Upper lobe of left lung (tissue), 6 donors: ENCODE results near the gene HAND2. TPM values are rescaled to one million over a fixed set of nuclear protein-coding genes. Genes with fewer than 3 reads are reported as not detected.
A peak's percentile ranks its signal among the peaks of the same experiment; 100 is the strongest.

ENCODE experiments used
- ATAC-seq, 2 donors: fragments of 200-7000 bp; cut with Tn5 transposase; one replicate each; pipeline ENCODE4 v1.9.1; 2022; ENCODE audit warnings: mild to moderate bottlenecking in 2 of 2, moderate library complexity in 2 of 2; ENCODE audit not compliant: low FRiP score in 2 of 2
- DNase-seq, 2 donors: peaks; one replicate each; pipeline ENCODE4 v3.0.0-alpha.2; 2019 to 2020
- H3K27ac ChIP-seq, 4 donors: fragments of 200-600 bp; sonication (generic); one replicate each; pipeline ENCODE4 v1.5.1; 2016 to 2019
- H3K27me3 ChIP-seq, 4 donors: fragments of 200-600 bp; sonication (generic); one replicate each; pipeline ENCODE4 v1.5.1; 2017 to 2019
- H3K36me3 ChIP-seq, 4 donors: fragments of 200-600 bp; sonication (generic); one replicate each; pipeline ENCODE4 v1.5.1; 2016 to 2019
- H3K4me1 ChIP-seq, 4 donors: fragments of 200-600 bp; sonication (generic); one replicate each; pipeline ENCODE4 v1.5.1; 2018 to 2019
- H3K4me3 ChIP-seq, 4 donors: fragments of 200-600 bp; sonication (generic); one replicate each; pipeline ENCODE4 v1.5.1; 2017 to 2019; ENCODE audit warnings: mild to moderate bottlenecking in 2 of 4, moderate library complexity in 1 of 4
- H3K9me3 ChIP-seq, 4 donors: fragments of 200-600 bp; sonication (generic); one replicate each; pipeline ENCODE4 v1.5.1; 2018 to 2019
- EP300 ChIP-seq, 4 donors: sonication (generic); formaldehyde crosslinking; IDR thresholded peaks; one replicate each; pipeline ENCODE4 v1.5.1; 2017; ENCODE audit warnings: antibody characterized with exemption in 4 of 4, control low read depth in 2 of 4
- POLR2A ChIP-seq, 4 donors: fragments of 450-650 bp; IDR thresholded peaks; one replicate each; pipeline ENCODE4 v1.5.1; 2016 to 2017; ENCODE audit warnings: antibody characterized with exemption in 4 of 4, mild to moderate bottlenecking in 2 of 4
- POLR2AphosphoS5 ChIP-seq, 2 donors: sonication (generic); formaldehyde crosslinking; IDR thresholded peaks; one replicate each; pipeline ENCODE4 v1.5.1; 2017; ENCODE audit warnings: antibody characterized with exemption in 2 of 2
- WGBS, 2 donors: methylation state at CpG; one replicate each; pipeline ENCODE4 v1.1.5; 2017 to 2018; 5-methylcytosine and 5-hydroxymethylcytosine counted together
- total RNA-seq, 6 donors: library from RNA; depleted of rRNA in 4 of 6; stranded (reverse); fragments of >200 nt in 4 of 6; gene quantifications; one replicate each; pipeline versions ENCODE4 v1.1.0 to v1.2.1, GENCODE V29; 2016 to 2021
- TF ChIP-seq, protein P1 (sequence below), 6 experiments: fragments of 450-650 bp in 4 of 6; fragments of 200-600 bp in 2 of 6; sonication (generic) in 2 of 6; IDR thresholded peaks; one replicate each; pipeline ENCODE4 v1.5.1; 2016 to 2019; ENCODE audit warnings: antibody characterized with exemption in 6 of 6
- donor health status: DM: no; HTN: no; CAD: no; lungs with moderate emphysema.
- donor health status: DM: no; HTN: yes; CAD: no; lungs with severe emphysema.

HAND2 gene
- total RNA-seq, 6 donors from 2014 or later, result 0.20 to 3.0 (median 0.39) TPM; not detected in 2

DNA sequence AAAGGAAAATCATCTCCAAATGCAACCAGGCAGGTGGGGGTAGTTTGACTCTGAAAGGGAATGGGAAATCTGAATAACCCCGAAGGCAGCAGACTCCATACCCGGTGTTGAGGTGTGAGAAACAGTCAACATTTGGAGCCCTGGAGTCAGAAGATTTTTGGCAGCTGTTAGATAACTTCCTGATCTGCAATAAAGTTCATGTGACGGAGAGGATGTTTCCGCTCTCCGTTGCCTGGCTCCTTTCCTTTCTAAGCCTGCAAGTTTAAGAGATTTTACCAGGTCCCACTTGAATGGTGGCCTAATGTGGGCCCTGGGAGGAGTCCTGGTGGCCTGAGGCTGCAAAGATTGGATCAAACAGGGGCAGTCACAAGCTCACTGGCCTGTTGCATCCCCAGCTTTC lies 27.7 kb downstream of the HAND2 start:
- Histone ChIP-seq H3K27ac (no peak overlapping the region), H3K36me3 (no peaks in the 10 kb centered on the region), H3K4me3 (no peak overlapping the region), H3K4me1 (peaks cover 0 to 23% (median 15%) of the 10 kb centered on the region in 4 donors), H3K9me3 (peaks cover 0 to 9% (median 3%) of the 10 kb centered on the region in 4 donors), H3K27me3 (peaks cover 0 to 57% (median 17%) of the 10 kb centered on the region in 4 donors)
- TF ChIP-seq EP300 (IDR thresholded peaks at IDR 0.05), result no peak
- no peak for TF ChIP-seq POLR2AphosphoS5 (IDR thresholded peaks at IDR 0.05)
- no peak for TF ChIP-seq POLR2A (IDR thresholded peaks at IDR 0.05)
- TF ChIP-seq, protein P1, sequence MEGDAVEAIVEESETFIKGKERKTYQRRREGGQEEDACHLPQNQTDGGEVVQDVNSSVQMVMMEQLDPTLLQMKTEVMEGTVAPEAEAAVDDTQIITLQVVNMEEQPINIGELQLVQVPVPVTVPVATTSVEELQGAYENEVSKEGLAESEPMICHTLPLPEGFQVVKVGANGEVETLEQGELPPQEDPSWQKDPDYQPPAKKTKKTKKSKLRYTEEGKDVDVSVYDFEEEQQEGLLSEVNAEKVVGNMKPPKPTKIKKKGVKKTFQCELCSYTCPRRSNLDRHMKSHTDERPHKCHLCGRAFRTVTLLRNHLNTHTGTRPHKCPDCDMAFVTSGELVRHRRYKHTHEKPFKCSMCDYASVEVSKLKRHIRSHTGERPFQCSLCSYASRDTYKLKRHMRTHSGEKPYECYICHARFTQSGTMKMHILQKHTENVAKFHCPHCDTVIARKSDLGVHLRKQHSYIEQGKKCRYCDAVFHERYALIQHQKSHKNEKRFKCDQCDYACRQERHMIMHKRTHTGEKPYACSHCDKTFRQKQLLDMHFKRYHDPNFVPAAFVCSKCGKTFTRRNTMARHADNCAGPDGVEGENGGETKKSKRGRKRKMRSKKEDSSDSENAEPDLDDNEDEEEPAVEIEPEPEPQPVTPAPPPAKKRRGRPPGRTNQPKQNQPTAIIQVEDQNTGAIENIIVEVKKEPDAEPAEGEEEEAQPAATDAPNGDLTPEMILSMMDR (IDR thresholded peaks at IDR 0.05), result no peak
- no peak for DNase-seq
- no peak for ATAC-seq
- WGBS, 2 donors, result 32 to 33% methylated on average over 5 of the region's 5 CpGs

DNA sequence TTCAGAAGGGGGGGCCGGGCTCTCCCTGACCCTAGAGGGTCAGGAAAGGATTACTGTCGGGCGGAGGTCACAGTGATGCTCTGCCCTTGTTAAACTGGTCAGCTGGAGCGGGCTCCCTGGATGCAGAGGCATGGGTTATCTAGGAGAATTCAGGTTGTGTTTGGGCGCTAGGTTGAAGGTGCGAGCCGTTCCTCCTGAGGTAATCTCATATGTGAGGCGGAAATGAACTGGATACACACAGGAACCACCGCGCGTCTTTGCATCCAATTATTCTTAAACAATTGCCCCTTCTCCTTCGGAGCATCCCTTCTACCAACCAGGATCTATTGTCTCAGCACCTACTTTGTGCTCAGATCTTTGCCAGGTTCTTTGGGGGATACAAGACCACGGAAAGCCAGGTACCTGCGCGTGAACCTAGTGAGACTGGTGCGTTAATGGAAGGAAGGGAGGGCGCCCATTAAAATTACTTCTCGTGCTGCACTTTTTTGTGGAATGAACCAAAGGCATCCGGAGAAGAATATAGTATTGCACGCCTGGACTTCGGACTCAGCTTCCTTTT lies 28.4 kb downstream of the HAND2 start:
- H3K9me3 ChIP-seq, result peaks cover 0 to 9% (median 3%) of the 10 kb centered on the region in 4 donors
- H3K27ac ChIP-seq, result no peak overlapping the region
- H3K4me3 ChIP-seq, result peak overlapping the region in 2 of 4 donors; percentile 42 to 47
- no peaks in the 10 kb centered on the region for H3K36me3 ChIP-seq
- peaks cover 0 to 51% (median 14%) of the 10 kb centered on the region in 4 donors for H3K27me3 ChIP-seq
- 32 to 33% methylated on average over 15 to 21 of the region's 21 CpGs for WGBS, 2 donors
- ATAC-seq (no peak), DNase-seq (no peak)
- TF ChIP-seq EP300 (IDR thresholded peaks at IDR 0.05) (no peak), POLR2AphosphoS5 (IDR thresholded peaks at IDR 0.05) (no peak), POLR2A (IDR thresholded peaks at IDR 0.05) (no peak)
- TF ChIP-seq, protein P1 (IDR thresholded peaks at IDR 0.05), result no peak
- H3K4me1 ChIP-seq, result peaks cover 0 to 19% (median 13%) of the 10 kb centered on the region in 4 donors

DNA sequence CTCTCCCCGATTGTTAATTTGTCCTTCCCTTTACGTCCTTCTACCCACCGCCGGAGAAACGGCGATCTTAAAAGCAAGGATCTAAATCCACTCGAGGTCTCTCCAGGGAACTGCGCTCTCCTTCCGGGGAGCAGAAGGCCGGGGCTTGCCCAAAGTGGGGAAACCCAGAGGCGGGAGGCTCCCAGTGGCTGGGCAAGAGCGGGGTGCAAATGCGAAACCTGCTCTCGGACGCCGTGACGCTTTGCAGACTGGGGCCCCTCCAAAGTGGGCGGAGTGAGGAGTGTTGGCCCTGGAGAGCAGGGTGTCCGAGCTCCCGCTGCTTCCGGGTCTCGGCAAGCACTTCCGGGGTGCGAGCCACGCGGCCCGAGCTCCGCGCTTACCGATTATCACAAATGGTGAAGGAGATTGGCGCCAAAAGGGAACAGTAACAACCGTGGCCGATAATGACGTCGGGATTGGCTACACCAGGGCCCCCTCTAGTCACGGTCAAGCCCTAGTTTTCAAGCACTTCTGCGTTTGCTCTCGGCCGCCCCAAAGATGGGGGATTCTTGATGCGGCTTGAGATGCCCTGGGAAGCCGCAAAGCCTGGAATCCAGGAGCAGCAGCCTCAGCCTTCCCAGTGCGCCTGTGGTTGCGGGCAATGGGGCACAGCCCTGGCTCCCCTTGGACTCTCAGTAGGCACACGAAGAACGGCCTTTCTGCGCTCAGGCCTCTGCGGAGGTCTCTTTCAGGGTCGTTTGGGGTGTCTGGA lies 29.0 kb downstream of the HAND2 start:
- peak in 1 of 2 donors; percentile 82 for DNase-seq
- peaks cover 0 to 44% (median 11%) of the 10 kb centered on the region in 4 donors for H3K27me3 ChIP-seq
- ATAC-seq, result peak in 1 of 2 donors; percentile 39
- H3K4me1 ChIP-seq, result peaks cover 0 to 12% (median 7%) of the 10 kb centered on the region in 4 donors
- peaks cover 0 to 9% (median 3%) of the 10 kb centered on the region in 4 donors for H3K9me3 ChIP-seq
- no peaks in the 10 kb centered on the region for H3K36me3 ChIP-seq
- H3K4me3 ChIP-seq, result peak overlapping the region in 3 of 4 donors; percentile 25 to 47 (median 42)
- 26% methylated on average over 18 to 46 of the region's 48 CpGs for WGBS, 2 donors
- TF ChIP-seq EP300 (IDR thresholded peaks at IDR 0.05), result no peak
- no peak for TF ChIP-seq POLR2AphosphoS5 (IDR thresholded peaks at IDR 0.05)
- TF ChIP-seq POLR2A (IDR thresholded peaks at IDR 0.05), result peak in 1 of 4 donors; percentile 11
- H3K27ac ChIP-seq, result no peak overlapping the region

DNA sequence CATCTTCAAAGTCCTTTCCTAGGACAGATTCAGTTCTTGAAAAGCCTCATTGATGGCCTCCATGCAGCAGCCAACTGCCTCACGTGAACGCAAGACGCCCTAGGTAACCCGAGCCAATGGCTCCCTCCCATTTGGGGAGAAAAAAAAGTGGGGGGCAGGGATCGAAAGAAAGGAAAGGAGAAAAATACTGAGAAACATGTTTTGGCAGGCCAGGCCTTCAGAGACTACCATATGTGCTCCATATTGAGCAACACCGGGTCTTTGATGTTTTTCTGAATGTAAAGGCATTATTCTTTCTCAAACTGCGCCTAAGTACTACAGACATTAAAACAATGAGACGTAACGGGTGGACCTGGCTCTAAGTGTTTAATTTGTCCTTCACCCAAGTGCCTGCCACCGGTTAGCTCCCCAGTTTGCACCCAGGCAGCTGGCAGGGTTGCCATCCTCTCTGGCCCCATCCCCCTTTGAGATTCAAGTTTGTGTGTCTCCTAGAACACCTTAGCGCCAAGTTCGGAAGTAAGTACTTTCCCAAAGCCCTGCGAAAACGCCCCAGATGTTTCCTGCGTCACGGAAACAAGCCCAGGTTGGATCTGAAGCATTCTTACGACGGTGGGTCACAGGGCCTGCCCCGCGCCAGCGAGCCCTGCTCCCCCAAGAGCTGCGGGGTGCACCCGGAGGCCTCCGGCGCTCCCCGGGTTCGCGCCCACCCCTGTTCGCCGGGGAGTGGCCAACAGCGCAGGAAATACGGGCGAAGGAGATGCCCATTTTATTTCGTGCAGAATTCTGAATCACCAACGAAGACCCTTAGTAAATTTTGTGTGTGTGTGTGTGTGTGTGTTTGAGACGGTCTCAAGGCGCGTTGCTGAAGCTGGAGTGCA lies 30.1 kb downstream of the HAND2 start:
- Histone ChIP-seq H3K4me1 (peaks cover 0 to 9% (median 7%) of the 10 kb centered on the region in 4 donors), H3K9me3 (peaks cover 0 to 9% (median 3%) of the 10 kb centered on the region in 4 donors), H3K27me3 (peaks cover 0 to 39% (median 9%) of the 10 kb centered on the region in 4 donors), H3K4me3 (peak overlapping the region in 1 of 4 donors; percentile 25), H3K27ac (no peak overlapping the region), H3K36me3 (no peaks in the 10 kb centered on the region)
- ATAC-seq (no peak), DNase-seq (peak in 1 of 2 donors; percentile 66)
- 25 to 37% methylated on average over 24 to 34 of the region's 38 CpGs for WGBS, 2 donors
- TF ChIP-seq, protein P1 (IDR thresholded peaks at IDR 0.05), result no peak
- TF ChIP-seq POLR2A (IDR thresholded peaks at IDR 0.05) (no peak), EP300 (IDR thresholded peaks at IDR 0.05) (no peak), POLR2AphosphoS5 (IDR thresholded peaks at IDR 0.05) (no peak)
